Limb (tissue), 2 donors: Measurements from ENCODE around the gene COMMD6.

Experiments used
- DNase-seq, 2 donors: peaks; one replicate each; pipeline ENCODE4 v3.0.0-alpha.2; 2016; ENCODE audit errors: extremely low spot score in 2 of 2

COMMD6 gene

GRCh38 chr13:75530549-75530961 is 7.1 kb downstream of the COMMD6 start:
- DNase-seq = no peak

GRCh38 chr13:75521956-75522355 is 15.7 kb downstream of the COMMD6 start:
- DNase-seq = no peak

GRCh38 chr13:75518439-75519088 is 19.1 kb downstream of the COMMD6 start:
- DNase-seq = no peak

GRCh38 chr13:75514080-75514995 is 23.3 kb downstream of the COMMD6 start:
- no peak for DNase-seq

DNA sequence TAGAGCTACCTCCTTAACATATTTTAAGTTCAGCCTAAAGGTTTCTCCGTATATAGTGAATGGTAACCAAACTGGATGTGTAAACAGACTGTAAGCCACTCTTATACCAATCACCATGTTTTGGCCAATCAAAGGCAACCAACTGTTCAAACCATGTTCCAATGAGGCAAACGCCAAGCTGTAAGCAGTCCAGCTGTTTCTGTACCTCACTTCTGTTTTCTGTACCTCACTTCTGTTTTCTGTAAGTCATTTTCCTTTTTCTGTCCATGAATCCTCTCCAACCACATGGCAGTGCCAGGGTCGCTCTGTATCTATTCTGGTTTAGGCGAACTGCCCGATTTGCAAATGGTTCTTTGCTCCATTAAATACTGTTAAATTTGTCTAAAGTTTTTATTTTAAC is 24.4 kb downstream of the COMMD6 start:
- no peak for DNase-seq

- DNase-seq = no peak
Observed at GRCh38 chr13:75512253-75512652, 25.4 kb downstream of the COMMD6 start.

DNA sequence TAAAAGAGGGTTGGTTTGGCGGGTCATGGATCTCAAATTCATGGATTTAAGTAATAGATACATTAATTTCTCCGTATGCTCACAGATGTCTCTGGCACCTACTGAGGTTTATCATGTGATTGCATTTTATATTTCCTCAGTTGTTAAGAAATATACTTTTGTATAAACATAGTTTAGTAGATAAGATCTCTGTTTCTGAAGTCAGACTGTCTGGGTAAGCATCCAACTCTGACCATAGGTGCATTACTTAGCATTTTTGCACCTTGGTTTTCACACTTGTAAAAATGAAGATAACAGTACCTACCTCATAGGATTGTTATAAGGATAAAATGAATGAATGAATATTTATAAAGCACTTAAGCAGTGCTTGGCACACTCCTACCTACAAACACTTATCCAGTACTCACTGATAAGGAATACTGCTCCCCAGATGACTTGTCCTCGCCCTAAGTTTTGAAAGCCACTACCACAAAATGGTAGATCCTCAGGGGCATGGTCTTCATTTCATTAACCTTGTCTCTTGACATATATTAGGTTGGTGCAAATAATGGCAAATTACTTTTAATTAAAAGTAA is 26.5 kb downstream of the COMMD6 start:
- DNase-seq = no peak

GRCh38 chr13:75508002-75508548 is 29.6 kb downstream of the COMMD6 start:
- no peak for DNase-seq

DNA sequence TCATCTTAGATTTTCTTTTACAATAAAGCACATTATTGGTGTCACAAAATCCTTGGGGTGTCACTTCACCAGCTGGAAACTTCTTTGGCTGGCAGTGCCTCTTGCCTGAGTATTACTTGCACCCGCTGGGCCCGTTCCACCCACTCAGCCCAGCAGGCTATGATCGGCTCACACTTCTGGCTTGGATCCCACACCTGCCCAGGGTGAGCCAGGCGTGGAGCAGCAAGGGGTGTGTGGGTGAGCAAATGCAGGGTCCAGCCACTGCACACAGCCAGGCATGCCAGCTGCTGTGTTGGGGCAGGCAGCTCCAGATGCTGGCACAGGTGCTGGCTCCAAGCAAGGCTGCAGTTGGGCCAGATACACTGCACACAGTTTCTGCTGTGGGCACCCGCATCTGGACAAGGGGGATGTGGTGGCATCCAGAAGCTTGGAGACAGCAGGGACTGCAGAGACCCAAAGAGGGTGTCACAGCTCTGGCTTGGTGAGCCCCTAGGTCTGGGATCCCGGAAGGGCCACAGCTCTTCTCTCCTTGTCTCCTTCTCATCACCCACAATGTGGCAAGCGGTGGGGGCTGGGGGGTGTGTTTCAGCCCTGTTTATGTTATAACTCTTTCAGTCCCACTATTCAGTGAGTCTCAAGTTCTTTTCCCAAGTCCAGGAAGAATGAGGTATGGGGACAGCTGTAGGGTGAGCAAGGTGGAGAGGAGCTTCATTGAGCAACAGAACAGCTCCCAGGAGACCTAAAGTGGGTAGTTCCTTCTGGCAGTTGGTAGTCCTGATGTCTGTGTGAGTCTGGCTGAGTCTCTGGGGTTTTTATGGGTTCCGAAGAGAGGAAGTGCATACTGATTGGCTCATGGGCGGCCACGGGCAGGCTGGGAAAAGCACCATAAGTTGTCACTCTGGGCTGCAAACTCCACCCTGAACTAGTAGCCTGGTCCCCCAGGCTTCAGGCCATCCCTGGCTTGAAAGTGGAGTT is 30.3 kb downstream of the COMMD6 start:
- no peak for DNase-seq

GRCh38 chr13:75506018-75506417 is 31.6 kb downstream of the COMMD6 start:
- DNase-seq = no peak

DNA sequence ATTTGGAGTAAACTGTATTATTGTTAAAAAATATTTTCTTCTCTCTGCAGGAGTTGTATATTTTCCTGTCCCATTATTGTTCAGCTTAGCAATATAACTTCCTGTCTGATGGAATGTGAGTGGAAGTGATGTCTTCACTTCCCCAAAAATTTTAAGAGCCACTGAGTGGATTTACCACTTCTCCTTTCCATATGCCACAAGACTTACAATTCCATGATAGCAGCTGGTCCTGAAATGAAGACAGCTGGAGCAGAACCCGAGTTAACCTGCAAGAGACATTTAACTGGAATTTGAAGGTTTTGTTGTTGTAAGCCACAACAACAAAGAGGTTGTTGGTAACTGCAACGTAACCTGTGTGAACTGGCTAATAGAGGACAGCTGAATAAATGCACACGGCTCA is 32.3 kb downstream of the COMMD6 start:
- no peak for DNase-seq

DNA sequence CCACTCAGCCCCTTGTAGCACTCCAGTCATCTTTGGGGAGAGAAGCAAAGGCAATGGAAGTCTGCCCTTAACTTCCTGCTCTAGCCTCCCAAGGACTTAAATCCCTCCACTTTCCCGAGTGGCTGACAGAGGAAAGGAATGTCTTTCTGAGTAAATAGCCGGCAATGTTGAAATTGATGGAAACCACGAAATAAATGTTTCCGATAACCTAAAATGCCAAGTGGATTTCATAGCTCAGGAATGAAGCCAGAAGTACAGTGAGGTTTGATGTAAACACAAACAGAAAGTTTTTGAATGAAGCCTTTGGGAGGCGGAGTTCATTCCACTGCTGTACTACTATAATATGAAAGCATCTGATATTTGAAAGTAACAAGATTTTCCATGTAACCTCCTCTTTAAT is 41.7 kb downstream of the COMMD6 start:
- DNase-seq = no peak

- DNase-seq = no peak
Observed at GRCh38 chr13:75494491-75494890, 43.1 kb downstream of the COMMD6 start.

DNA sequence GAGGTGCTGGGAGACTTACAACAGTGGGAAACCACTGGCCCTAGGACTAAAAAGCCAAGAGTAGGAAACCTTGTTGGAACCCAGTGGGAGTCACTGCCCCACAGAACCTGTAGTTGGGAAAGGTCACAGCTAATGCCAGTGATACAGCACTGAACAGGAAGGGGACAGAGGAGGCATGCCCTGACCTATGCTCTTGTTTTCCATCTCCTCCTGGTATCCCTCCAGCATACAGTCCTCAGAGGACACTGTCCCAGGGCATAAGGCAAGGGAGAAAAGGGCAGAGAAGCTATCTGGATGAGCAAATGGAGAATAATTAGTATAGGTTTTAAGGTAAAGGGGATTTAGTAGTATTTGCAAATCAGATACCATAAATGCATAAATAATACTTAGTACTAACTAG is 44.5 kb downstream of the COMMD6 start:
- no peak for DNase-seq

DNA sequence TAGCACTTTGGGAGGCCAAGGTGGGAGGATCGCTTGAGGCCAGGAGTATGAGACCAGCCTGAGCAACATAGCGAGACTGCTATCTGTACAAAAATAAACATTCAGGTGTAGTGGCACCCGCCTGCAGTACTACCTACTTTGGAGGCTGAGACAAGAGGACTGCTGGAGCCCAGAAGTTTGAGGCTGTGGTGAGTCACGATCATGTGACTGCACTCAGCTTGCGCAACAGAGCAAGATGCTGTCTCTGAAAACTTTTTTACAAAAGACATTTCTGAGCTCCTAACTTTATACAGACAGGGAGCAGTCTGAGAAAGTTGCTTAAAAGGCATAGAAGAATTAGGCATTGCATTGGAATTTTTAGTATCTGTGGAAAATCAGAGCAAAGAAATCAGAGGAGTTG is 45.3 kb downstream of the COMMD6 start:
- DNase-seq = no peak

GRCh38 chr13:75491376-75491775 is 46.3 kb downstream of the COMMD6 start:
- DNase-seq = no peak

- DNase-seq = no peak
Observed at GRCh38 chr13:75489502-75490263, 48.0 kb downstream of the COMMD6 start.

GRCh38 chr13:75486146-75487062 is 51.2 kb downstream of the COMMD6 start:
- DNase-seq = no peak
